NT2/D1 (cell line): ENCODE data around the gene ADA.

Experiments used
- DNase-seq: peaks from one replicate; pipeline ENCODE4 v3.0.0-alpha.2; 2011; ENCODE audit warnings: low read depth, low spot score
- H3K27me3 ChIP-seq: 2 replicates; pipeline ENCODE4 v1.6.0; 2011; ENCODE audit warnings: mild to moderate bottlenecking; ENCODE audit not compliant: insufficient read length, insufficient read depth
- H3K36me3 ChIP-seq: 2 replicates; pipeline ENCODE4 v1.6.1; 2011; ENCODE audit warnings: mild to moderate bottlenecking, low read length, mixed read lengths; ENCODE audit not compliant: insufficient read depth, insufficient read length
- H3K4me1 ChIP-seq: 2 replicates; pipeline ENCODE4 v1.5.1; 2011; ENCODE audit not compliant: insufficient read depth, insufficient read length
- H3K4me3 ChIP-seq: 2 replicates; pipeline ENCODE4 v1.5.1; 2011; ENCODE audit warnings: low read depth; ENCODE audit not compliant: insufficient read length
- H3K9ac ChIP-seq: 2 replicates; pipeline ENCODE4 v1.6.0; 2011; ENCODE audit warnings: low read depth; ENCODE audit not compliant: insufficient read length
- H3K9me3 ChIP-seq: 2 replicates; pipeline ENCODE4 v1.5.1; 2011; ENCODE audit warnings: mild to moderate bottlenecking, low read length; ENCODE audit not compliant: insufficient read depth
- SUZ12 ChIP-seq: IDR thresholded peaks from 2 replicates; pipeline ENCODE4 v1.6.1; 2011; ENCODE audit not compliant: insufficient read length, insufficient read depth; ENCODE audit errors: extremely low read depth
- YY1 ChIP-seq: IDR thresholded peaks from 2 replicates; pipeline ENCODE4 v1.6.1; 2011; ENCODE audit not compliant: insufficient read length, insufficient read depth
- ZNF274 ChIP-seq: IDR thresholded peaks from 2 replicates; pipeline ENCODE4 v1.6.1; 2011; ENCODE audit warnings: mild to moderate bottlenecking, low read depth, low read length

Gene ADA

GRCh38 chr20:44586289-44586911 is 65.1 kb downstream of the ADA start:
- no peaks in the 10 kb centered on the region for H3K27me3 ChIP-seq
- no peak for TF ChIP-seq YY1
- TF ChIP-seq ZNF274, result no peak
- TF ChIP-seq SUZ12, result no peak
- no peak overlapping the region for H3K4me3 ChIP-seq
- H3K36me3 ChIP-seq, result peaks cover 11% of the 10 kb centered on the region
- peaks cover 9% of the 10 kb centered on the region for H3K4me1 ChIP-seq
- no peak overlapping the region for H3K9ac ChIP-seq
- DNase-seq, result no peak
- H3K9me3 ChIP-seq, result no peaks in the 10 kb centered on the region

GRCh38 chr20:44585057-44585963 is 66.2 kb downstream of the ADA start:
- H3K4me3 ChIP-seq, result no peak overlapping the region
- H3K27me3 ChIP-seq, result no peaks in the 10 kb centered on the region
- no peak for DNase-seq
- peaks cover 9% of the 10 kb centered on the region for H3K36me3 ChIP-seq
- peaks cover 9% of the 10 kb centered on the region for H3K4me1 ChIP-seq
- H3K9me3 ChIP-seq, result no peaks in the 10 kb centered on the region
- TF ChIP-seq YY1 (no peak), ZNF274 (no peak), SUZ12 (no peak)
- no peak overlapping the region for H3K9ac ChIP-seq

GRCh38 chr20:44584162-44584561 is 67.3 kb downstream of the ADA start:
- TF ChIP-seq ZNF274, result no peak
- TF ChIP-seq YY1, result no peak
- TF ChIP-seq SUZ12, result no peak
- H3K27me3 ChIP-seq, result no peaks in the 10 kb centered on the region
- H3K9me3 ChIP-seq, result no peaks in the 10 kb centered on the region
- no peak overlapping the region for H3K4me3 ChIP-seq
- H3K4me1 ChIP-seq, result peaks cover 9% of the 10 kb centered on the region
- H3K9ac ChIP-seq, result no peak overlapping the region
- DNase-seq, result no peak
- H3K36me3 ChIP-seq, result peaks cover 3% of the 10 kb centered on the region

GRCh38 chr20:44583157-44583556 is 68.3 kb downstream of the ADA start:
- no peaks in the 10 kb centered on the region for H3K27me3 ChIP-seq
- H3K4me1 ChIP-seq, result peaks cover 9% of the 10 kb centered on the region
- no peak for DNase-seq
- peaks cover 3% of the 10 kb centered on the region for H3K36me3 ChIP-seq
- TF ChIP-seq SUZ12, result no peak
- no peak for TF ChIP-seq ZNF274
- no peak for TF ChIP-seq YY1
- no peak overlapping the region for H3K9ac ChIP-seq
- no peak overlapping the region for H3K4me3 ChIP-seq
- H3K9me3 ChIP-seq, result no peaks in the 10 kb centered on the region

GRCh38 chr20:44582311-44583025 is 69.0 kb downstream of the ADA start, which contains the start of gene PKIG:
Gene PKIG (plus strand): TSS chr20:44582579. CDS start chr20:44614557, 31,978 bp downstream.
- H3K4me3 ChIP-seq, result no peak within 1 kb of the TSS

GRCh38 chr20:44581515-44581914 is 70.0 kb downstream of the ADA start:
- peaks cover 11% of the 10 kb centered on the region for H3K4me1 ChIP-seq
- no peak overlapping the region for H3K4me3 ChIP-seq
- peaks cover 3% of the 10 kb centered on the region for H3K36me3 ChIP-seq
- DNase-seq, result no peak
- TF ChIP-seq ZNF274, result no peak
- TF ChIP-seq YY1, result no peak
- TF ChIP-seq SUZ12, result no peak
- H3K9ac ChIP-seq, result no peak overlapping the region
- H3K27me3 ChIP-seq, result no peaks in the 10 kb centered on the region
- no peaks in the 10 kb centered on the region for H3K9me3 ChIP-seq

More at GRCh38 chr20:44582311-44583025, 69.0 kb downstream of the ADA start, which contains the start of gene PKIG:
- Histone ChIP-seq H3K27me3 (no peaks in the 10 kb centered on the region), H3K9ac (no peak within 1 kb of the TSS), H3K4me1 (peaks cover 9% of the 10 kb centered on the region), H3K9me3 (no peaks in the 10 kb centered on the region), H3K36me3 (peaks cover 3% of the 10 kb centered on the region)
- TF ChIP-seq SUZ12, result no peak
- TF ChIP-seq YY1, result no peak
- TF ChIP-seq ZNF274, result no peak
- DNase-seq, result no peak
